SK-N-SH treated with all-trans-retinoic acid at 6 μM for 48 hours (cell line): ENCODE measurements around the gene NEAT1.
A peak's percentile ranks its signal among the peaks of the same experiment; 100 is the strongest.

Source experiments
- CSRNP3 ChIP-seq: fragments of 250-450 bp; sonication (Bioruptor Pico); IDR thresholded peaks from 2 replicates; pipeline ENCODE4 v1.5.1; 2021; ENCODE audit warnings: mild to moderate bottlenecking, moderate library complexity
- ESRRG ChIP-seq: fragments of 250-450 bp; sonication (Bioruptor Pico); IDR thresholded peaks from 2 replicates; pipeline ENCODE4 v1.6.1; 2021; ENCODE audit warnings: mild to moderate bottlenecking
- RARB ChIP-seq: fragments of 250-450 bp; sonication (Bioruptor Pico); IDR thresholded peaks from 2 replicates; pipeline ENCODE4 v1.8.0; 2021; ENCODE audit warnings: mild to moderate bottlenecking, moderate library complexity
- TOX ChIP-seq: fragments of 250-450 bp; sonication (Bioruptor Pico); IDR thresholded peaks from 2 replicates; pipeline ENCODE4 v1.8.0; 2021; ENCODE audit warnings: mild to moderate bottlenecking, moderate library complexity, borderline replicate concordance
- ZFP30 ChIP-seq: fragments of 450-650 bp; formaldehyde crosslinking; IDR thresholded peaks from 2 replicates; pipeline ENCODE4 v1.5.0; 2022; ENCODE audit warnings: mild to moderate bottlenecking, moderate library complexity

GRCh38 chr11:65429724-65430405, 7.3 kb downstream of the NEAT1 start:
- peak; percentile 9; the same call in 1 of the 2 replicates for TF ChIP-seq CSRNP3 (CRISPR knock-in tag)
- no peak; the same call in 1 of the 2 replicates for TF ChIP-seq RARB (CRISPR knock-in tag)
- no peak for TF ChIP-seq ZFP30 (CRISPR knock-in tag)
- 0 out of 2 replicates have a peak, but pooled peaks have one; percentile 32 for TF ChIP-seq ESRRG
- peak; percentile 73 for TF ChIP-seq TOX
